UCSD-AML1 (cell line): Measurements from ENCODE around the gene LRP6.

ENCODE experiments used
- DNase-seq: peaks from one replicate; lab custom pipeline; 2025; ENCODE audit not compliant: unreplicated experiment; lab: John Stamatoyannopoulos, UW

Gene LRP6

DNA sequence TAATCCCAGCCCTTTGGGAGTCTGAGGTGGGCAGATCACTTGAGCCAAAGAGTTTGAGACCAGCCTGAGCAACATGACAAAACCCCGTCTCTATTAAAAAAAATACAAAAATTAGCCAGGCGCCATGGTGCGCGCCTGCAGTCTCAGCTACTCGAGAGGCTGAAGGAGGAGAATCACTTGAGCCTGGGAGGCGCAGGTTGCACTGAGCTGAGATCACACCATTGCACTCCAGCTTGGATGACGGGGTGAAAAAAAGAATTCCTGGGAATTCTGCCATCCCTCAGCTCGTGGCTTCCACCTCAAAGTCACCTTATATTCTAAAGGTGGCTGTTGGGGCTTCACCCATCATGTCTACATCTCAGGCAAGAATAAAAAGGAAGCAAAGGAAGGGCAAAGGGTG is 183.2 kb downstream of the LRP6 start:
- DNase-seq, result no peak

GRCh38 chr12:12081836-12082497 is 184.9 kb downstream of the LRP6 start:
- DNase-seq, result no peak

DNA sequence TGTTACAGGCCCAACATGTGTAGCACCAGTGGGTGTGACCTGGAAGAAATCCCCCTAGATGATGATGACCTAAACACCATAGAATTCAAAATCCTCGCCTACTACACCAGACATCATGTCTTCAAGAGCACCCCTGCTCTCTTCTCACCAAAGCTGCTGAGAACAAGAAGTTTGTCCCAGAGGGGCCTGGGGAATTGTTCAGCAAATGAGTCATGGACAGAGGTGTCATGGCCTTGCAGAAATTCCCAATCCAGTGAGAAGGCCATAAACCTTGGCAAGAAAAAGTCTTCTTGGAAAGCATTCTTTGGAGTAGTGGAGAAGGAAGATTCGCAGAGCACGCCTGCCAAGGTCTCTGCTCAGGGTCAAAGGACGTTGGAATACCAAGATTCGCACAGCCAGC is 187.6 kb downstream of the LRP6 start:
- no peak for DNase-seq

GRCh38 chr12:12072064-12072760 is 194.6 kb downstream of the LRP6 start:
- no peak for DNase-seq

- DNase-seq, result no peak
Observed at GRCh38 chr12:12070674-12071656, 195.9 kb downstream of the LRP6 start, which contains the start of gene BCL2L14. Gene BCL2L14 (plus strand): TSS chr12:12070939. CDS start chr12:12079306, 8,367 bp downstream.

DNA sequence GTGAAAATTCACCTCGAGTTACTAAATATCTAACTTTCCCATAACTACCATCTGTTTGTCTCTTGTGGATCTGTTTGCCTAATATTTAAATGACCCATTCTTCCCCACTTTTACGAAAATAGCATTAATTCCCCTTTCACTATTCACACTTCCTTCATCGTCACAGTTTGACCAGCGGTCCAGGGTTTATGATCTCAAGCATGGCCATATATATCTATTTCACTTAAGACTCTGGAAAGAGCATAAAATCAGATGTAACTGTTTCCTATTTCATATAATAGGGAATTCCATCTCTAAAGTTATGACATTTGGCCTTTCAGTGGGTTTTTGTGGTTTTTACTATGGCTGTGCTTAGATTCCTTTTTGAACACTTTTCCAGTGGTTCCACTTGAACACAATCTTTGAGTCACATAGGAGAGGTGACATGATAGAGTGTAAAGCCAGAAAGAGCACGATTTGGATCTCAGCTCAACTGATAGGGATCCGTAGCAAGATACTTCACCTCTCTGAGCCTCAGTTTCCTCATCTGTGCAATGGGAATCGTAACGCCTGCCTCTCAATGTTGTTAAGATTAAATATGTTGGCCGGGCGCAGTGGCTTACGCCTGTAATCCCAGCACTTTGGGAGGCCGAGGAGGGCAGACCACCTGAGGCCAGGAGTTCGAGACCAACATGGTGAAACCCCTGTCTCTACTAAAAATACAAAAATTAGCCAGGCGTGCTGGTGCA is 196.9 kb downstream of the LRP6 start:
- no peak for DNase-seq

DNA sequence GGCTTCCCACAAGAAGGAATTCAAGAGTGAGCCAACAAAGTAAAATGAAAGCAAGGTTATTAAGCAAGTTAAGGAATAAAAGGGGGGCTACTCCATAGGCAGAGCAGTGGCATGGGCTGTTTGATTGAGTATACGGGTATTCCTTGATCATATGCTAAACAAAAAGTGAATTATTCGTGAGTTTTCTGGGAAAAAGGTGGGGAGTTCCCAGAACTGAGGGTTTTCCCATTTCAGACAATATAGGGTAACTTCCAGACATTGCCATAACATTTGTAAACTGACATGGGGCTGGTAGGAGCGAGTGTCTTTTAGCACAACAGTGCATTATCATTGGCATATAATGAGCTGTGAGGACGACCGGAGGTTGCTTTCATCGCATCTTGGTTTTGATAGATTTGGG is 198.1 kb downstream of the LRP6 start:
- DNase-seq, result no peak
